CD4-positive, alpha-beta T cell treated with Interleukin-4 for 4 hours (primary cell): ENCODE data around the gene NIM1K.
"Not testable (repeated sequence)": the region's sequence is repeated elsewhere in the genome, so short reads cannot be mapped to it uniquely, and the experiment has no call there.

Experiments used
- DNase-seq: peaks from one replicate; pipeline ENCODE4 v3.0.0-alpha.2; 2020

The NIM1K gene

GRCh38 chr5:43191740-43192557 is at the start of gene NIM1K:
NIM1K (plus strand) TSS chr5:43192225; CDS start chr5:43245776, 53,551 bp downstream.
- DNase-seq = peak; percentile 19

GRCh38 chr5:43145071-43145470 is 47.0 kb upstream of the NIM1K start:
- DNase-seq = no peak

GRCh38 chr5:43146958-43147357 is 45.1 kb upstream of the NIM1K start:
- no peak for DNase-seq

- DNase-seq = no peak
These were observed 43.6 kb upstream of the NIM1K start for GRCh38 chr5:43148417-43148816.

- DNase-seq = no peak
These were observed 42.8 kb upstream of the NIM1K start for GRCh38 chr5:43149231-43149630.

- DNase-seq = no peak
These were observed 42.0 kb upstream of the NIM1K start for GRCh38 chr5:43150075-43150474.

GRCh38 chr5:43150748-43151147 is 41.3 kb upstream of the NIM1K start:
- no peak for DNase-seq

GRCh38 chr5:43152946-43153345 is 39.1 kb upstream of the NIM1K start:
- no peak for DNase-seq

- no peak for DNase-seq
These were observed 37.6 kb upstream of the NIM1K start for GRCh38 chr5:43154469-43154868.

GRCh38 chr5:43155394-43156096 is 36.5 kb upstream of the NIM1K start:
- no peak for DNase-seq

GRCh38 chr5:43156388-43156787 is 35.6 kb upstream of the NIM1K start:
- DNase-seq = no peak

- no peak for DNase-seq
These were observed 35.0 kb upstream of the NIM1K start for GRCh38 chr5:43157068-43157467.

GRCh38 chr5:43161244-43161643 is 30.8 kb upstream of the NIM1K start:
- peak; percentile 29 for DNase-seq

GRCh38 chr5:43164801-43165200 is 27.2 kb upstream of the NIM1K start:
- DNase-seq = not testable (repeated sequence)

- DNase-seq = no peak
These were observed 26.7 kb upstream of the NIM1K start for GRCh38 chr5:43165323-43165722.

GRCh38 chr5:43168175-43168574 is 23.9 kb upstream of the NIM1K start:
- no peak for DNase-seq

- no peak for DNase-seq
These were observed 20.6 kb upstream of the NIM1K start for GRCh38 chr5:43171451-43171850.

GRCh38 chr5:43171926-43172325 is 20.1 kb upstream of the NIM1K start:
- no peak for DNase-seq

- no peak for DNase-seq
These were observed 19.2 kb upstream of the NIM1K start for GRCh38 chr5:43172779-43173178.

GRCh38 chr5:43174586-43174985 is 17.4 kb upstream of the NIM1K start:
- DNase-seq = no peak

GRCh38 chr5:43179836-43180235 is 12.2 kb upstream of the NIM1K start:
- no peak for DNase-seq

GRCh38 chr5:43182421-43182820 is 9.6 kb upstream of the NIM1K start:
- DNase-seq = no peak

GRCh38 chr5:43183101-43183500 is 8.9 kb upstream of the NIM1K start:
- not testable (repeated sequence) for DNase-seq
